Calu3 (cell line): Measurements from ENCODE around the gene CASP2. TPM values are rescaled to one million over a fixed set of nuclear protein-coding genes. Genes with fewer than 3 reads are reported as not detected.

ENCODE experiments used
- BruUV-seq: library from RNA; stranded (reverse); fragments of 400-500 nt; replicated peaks from 2 replicates; lab custom pipeline; 2021; lab: Mats Ljungman, UMichigan
- CTCF ChIA-PET: fragments of 300-600 bp; sonication (Branson Sonifier 250); formaldehyde crosslinking; loops from one replicate; lab custom pipeline; 2022; ENCODE audit warnings: antibody characterized with exemption; lab: Charles Lee
- DNase-seq: peaks from one replicate; pipeline ENCODE4 v3.0.0; 2022
- H3K27ac Mint-ChIP-seq: one replicate; pipeline ENCODE4 v1.8.0; 2022; ENCODE audit warnings: mixed read lengths; ENCODE audit not compliant: unreplicated experiment
- H3K27me3 Mint-ChIP-seq: one replicate; pipeline ENCODE4 v1.8.0; 2022; ENCODE audit warnings: mixed read lengths; ENCODE audit not compliant: unreplicated experiment
- H3K36me3 Mint-ChIP-seq: one replicate; pipeline ENCODE4 v1.8.0; 2022; ENCODE audit warnings: mild to moderate bottlenecking, moderate library complexity, mixed read lengths; ENCODE audit not compliant: insufficient read depth, unreplicated experiment
- H3K4me1 Mint-ChIP-seq: one replicate; pipeline ENCODE4 v1.8.0; 2022; ENCODE audit warnings: mild to moderate bottlenecking, low read depth, mixed read lengths; ENCODE audit not compliant: unreplicated experiment
- H3K4me3 Mint-ChIP-seq: one replicate; pipeline ENCODE4 v1.8.0; 2022; ENCODE audit warnings: mild to moderate bottlenecking, low read depth, moderate library complexity, mixed read lengths; ENCODE audit not compliant: unreplicated experiment
- H3K9me3 Mint-ChIP-seq: one replicate; pipeline ENCODE4 v1.8.0; 2022; ENCODE audit warnings: low read depth, mixed read lengths; ENCODE audit not compliant: unreplicated experiment
- CTCF ChIP-seq: fragments of 200-600 bp; IDR thresholded peaks from one replicate; pipeline ENCODE4 v1.8.0; 2022; ENCODE audit warnings: antibody characterized with exemption; ENCODE audit not compliant: unreplicated experiment
- intact Hi-C: fragments of 100-400 bp; cut with micrococcal nuclease; formaldehyde crosslinking; loops from one replicate; pipeline ENCODE4 v1.10.0; 2022; ENCODE audit not compliant: unreplicated experiment
- total RNA-seq: library from RNA; stranded (reverse); gene quantifications from 2 replicates; pipeline ENCODE4 v1.2.3, GENCODE V29; 2022

Gene CASP2
- total RNA-seq, 1 experiment from 2014 or later: 51.3 TPM

- CTCF ChIA-PET: interaction anchor here (0.5 to 1.6 kb wide), 4 partner anchors 12 to 46 kb away, joined by 3 to 6 read pairs (median 4); no protein-coding TSS in a partner anchor
- Mint-ChIP-seq H3K36me3 (no peaks in the 10 kb centered on the region), H3K4me1 (peaks cover 45% of the 10 kb centered on the region), H3K4me3 (no peak overlapping the region), H3K9me3 (no peaks in the 10 kb centered on the region), H3K27me3 (no peaks in the 10 kb centered on the region), H3K27ac (peak overlapping the region; percentile 21)
- BruUV-seq: no TSS peak
- TF ChIP-seq CTCF: no peak
- DNase-seq: no peak
- intact Hi-C loops: loop anchor here (5.0 kb wide), 1 partner anchor 33 kb away; no protein-coding TSS in a partner anchor
Measured at GRCh38 chr7:143334244-143334643, 46.1 kb downstream of the CASP2 start.

DNA sequence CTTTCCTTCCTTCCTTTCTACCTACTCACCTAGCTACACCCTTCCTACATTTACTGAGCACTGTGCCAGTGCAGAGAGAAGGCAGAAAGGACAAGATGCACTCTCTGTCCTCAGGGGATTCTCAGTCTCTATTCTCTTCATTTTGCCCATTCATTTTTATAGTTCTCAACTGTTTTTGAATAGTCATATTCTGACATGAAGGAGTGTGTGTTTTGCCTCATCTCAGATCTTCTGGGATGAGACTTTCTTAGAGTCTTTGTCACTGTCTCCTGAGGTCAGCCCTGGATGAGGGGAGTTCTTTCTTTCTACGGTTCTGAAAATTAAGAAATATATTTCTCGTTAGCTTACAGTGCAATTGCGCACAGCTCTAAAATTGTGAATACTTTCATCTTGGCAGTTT, 49.1 kb downstream of the CASP2 start:
- Mint-ChIP-seq H3K27ac (no peak overlapping the region), H3K4me3 (no peak overlapping the region), H3K36me3 (no peaks in the 10 kb centered on the region), H3K9me3 (no peaks in the 10 kb centered on the region), H3K27me3 (no peaks in the 10 kb centered on the region), H3K4me1 (peaks cover 25% of the 10 kb centered on the region)
- no peak for TF ChIP-seq CTCF
- BruUV-seq: no TSS peak
- no peak for DNase-seq
- CTCF ChIA-PET: interaction anchor here (0.6 to 1.0 kb wide), 4 partner anchors 8 to 135 kb away, joined by 5 to 12 read pairs (median 6); partner anchors contain the start of gene CASP2
- intact Hi-C loops: no loop called here

DNA sequence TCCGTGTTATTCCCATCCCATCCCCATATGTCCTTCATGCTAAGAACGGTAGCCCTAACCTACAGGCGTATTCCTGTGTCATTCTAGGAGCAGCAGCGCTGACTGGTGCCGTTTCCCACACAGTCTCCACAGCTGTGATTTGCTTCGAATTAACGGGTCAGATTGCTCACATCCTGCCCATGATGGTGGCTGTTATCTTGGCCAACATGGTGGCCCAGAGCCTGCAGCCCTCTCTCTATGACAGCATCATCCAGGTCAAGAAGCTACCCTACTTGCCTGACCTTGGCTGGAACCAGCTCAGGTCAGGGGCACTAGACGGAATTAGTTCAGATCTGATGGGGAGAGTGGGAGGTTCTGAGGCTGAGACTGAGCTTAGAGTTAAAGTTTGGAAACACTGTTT, 53.7 kb downstream of the CASP2 start:
- intact Hi-C loops: no loop called here
- H3K4me3 Mint-ChIP-seq: no peak overlapping the region
- CTCF ChIA-PET: no interaction called here
- H3K27me3 Mint-ChIP-seq: peaks cover 17% of the 10 kb centered on the region
- no peaks in the 10 kb centered on the region for H3K9me3 Mint-ChIP-seq
- TF ChIP-seq CTCF: no peak
- no TSS peak for BruUV-seq
- no peak overlapping the region for H3K27ac Mint-ChIP-seq
- H3K36me3 Mint-ChIP-seq: peaks cover 9% of the 10 kb centered on the region
- DNase-seq: no peak
- H3K4me1 Mint-ChIP-seq: peaks cover 10% of the 10 kb centered on the region

DNA sequence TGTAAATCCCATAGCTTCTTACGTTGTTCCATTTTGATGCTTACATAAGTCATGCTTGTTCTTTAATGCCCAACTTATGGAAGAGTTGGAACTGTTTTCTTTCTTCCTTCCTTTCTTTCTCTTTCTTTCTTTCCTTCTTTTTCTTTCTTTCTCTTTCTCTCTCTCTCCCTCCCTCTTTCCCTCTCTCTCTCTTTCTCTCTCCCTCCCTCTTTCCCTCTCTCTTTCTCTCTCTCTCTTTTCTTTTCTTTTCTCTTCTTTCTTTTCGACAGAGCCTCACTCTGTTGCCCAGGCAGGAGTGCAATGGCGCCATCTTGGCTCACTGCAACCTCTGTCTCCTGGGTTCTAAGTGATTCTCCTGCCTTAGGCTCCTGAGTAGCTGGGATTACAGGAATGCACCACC, 55.4 kb downstream of the CASP2 start:
- Mint-ChIP-seq H3K27me3 (peaks cover 35% of the 10 kb centered on the region), H3K4me1 (peaks cover 10% of the 10 kb centered on the region), H3K36me3 (peaks cover 9% of the 10 kb centered on the region), H3K4me3 (no peak overlapping the region), H3K9me3 (no peaks in the 10 kb centered on the region), H3K27ac (no peak overlapping the region)
- CTCF ChIA-PET: no interaction called here
- DNase-seq: no peak
- TF ChIP-seq CTCF: no peak
- BruUV-seq: no TSS peak
- intact Hi-C loops: no loop called here
